GM11168 (cell line): Measurements from ENCODE around the gene CEP43.

Source experiments
- in situ Hi-C: fragments of 300-500 bp; cut with MboI; formaldehyde crosslinking; loops from one replicate; pipeline ENCODE4 v1.12.0; 2022; ENCODE audit warnings: low sequenced_read_pairs; ENCODE audit not compliant: unreplicated experiment

Gene CEP43

DNA sequence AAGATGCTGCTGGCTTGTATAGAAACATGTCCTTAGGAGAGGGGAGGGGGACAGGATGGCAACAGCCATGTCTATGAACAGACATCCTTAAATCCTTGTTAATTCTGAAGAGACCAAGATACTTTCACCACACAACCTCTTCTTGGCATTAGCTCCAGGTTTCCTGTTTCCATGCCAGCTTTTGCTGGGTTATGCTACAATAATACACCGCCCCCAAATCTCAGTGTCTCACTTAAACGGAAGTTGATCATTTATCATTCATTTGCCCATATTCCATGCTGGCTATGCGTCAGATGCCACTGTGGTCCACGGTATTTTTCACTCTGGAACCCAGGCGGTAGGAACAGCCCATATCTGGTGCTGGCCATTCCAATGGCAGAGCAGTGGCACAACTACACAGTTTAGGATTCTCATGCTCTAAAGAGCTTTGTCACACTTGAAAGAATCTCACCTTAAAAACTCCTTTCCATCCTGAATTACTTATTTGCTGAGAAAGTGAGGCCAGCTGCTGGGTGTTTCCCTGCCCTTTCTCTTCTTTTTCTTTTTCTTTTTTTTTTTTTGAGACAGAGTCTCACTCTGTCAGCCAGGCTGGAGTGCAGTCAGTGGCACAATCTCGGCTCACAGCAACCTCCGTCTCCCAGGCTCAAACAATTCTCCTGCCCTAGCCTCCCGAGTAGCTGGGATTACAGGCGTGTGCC, 39.1 kb upstream of the CEP43 start:
- in situ Hi-C loops = loop anchor here (25.0 kb wide), 1 partner anchor 173 kb away; no protein-coding TSS in a partner anchor

GRCh38 chr6:166960609-166960978, 38.6 kb upstream of the CEP43 start:
- in situ Hi-C loops = loop anchor here (25.0 kb wide), 1 partner anchor 173 kb away; no protein-coding TSS in a partner anchor

- in situ Hi-C loops = loop anchor here (25.0 kb wide), 1 partner anchor 179 kb away; no protein-coding TSS in a partner anchor
Measured at GRCh38 chr6:166966268-166966667, 32.9 kb upstream of the CEP43 start.

- in situ Hi-C loops = loop anchor here (25.0 kb wide), 1 partner anchor 182 kb away; no protein-coding TSS in a partner anchor
Measured at GRCh38 chr6:166969390-166970002, 29.7 kb upstream of the CEP43 start.

DNA sequence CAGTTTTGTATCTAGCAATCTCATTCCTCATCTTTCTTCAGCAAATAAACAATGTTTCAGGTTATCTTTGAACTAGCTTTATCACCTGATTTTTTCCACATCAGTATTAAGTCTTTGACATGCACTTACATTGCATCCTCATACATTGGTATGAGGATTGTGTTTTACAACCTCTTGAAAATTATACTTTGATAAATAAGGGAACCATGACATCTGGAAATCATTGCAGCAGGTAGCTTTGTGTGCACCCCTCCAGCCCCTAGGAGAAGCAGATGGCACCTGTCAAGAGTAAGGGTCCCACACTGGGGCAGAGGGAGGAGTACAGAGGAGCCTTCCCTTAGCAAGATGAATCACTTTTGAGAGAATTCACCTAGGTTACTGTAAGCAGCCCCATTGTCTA, 29.1 kb upstream of the CEP43 start:
- in situ Hi-C loops = loop anchor here (25.0 kb wide), 1 partner anchor 183 kb away; no protein-coding TSS in a partner anchor

DNA sequence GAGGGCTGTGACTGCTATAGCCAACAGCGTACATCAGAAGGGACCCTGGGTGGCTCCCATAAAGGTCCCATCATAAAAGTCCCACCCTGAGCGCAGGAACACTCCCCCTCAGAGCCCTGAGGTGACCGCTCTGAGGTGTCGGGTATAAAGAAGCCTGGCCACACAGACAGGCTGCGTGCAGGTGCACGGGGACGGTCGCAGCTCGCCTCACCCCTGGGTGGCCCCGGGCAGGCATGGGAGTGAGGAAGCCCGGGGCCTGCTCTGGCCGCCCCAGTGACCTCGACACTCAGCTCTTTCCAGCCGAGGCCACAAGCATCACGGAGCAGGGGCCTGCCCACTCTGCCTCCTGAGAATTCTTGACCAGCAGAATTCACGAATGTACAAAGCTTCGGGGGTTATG, 28.4 kb upstream of the CEP43 start:
- in situ Hi-C loops = loop anchor here (25.0 kb wide), 1 partner anchor 183 kb away; no protein-coding TSS in a partner anchor

GRCh38 chr6:166971271-166971670, 27.9 kb upstream of the CEP43 start:
- in situ Hi-C loops = loop anchor here (25.0 kb wide), 1 partner anchor 184 kb away; no protein-coding TSS in a partner anchor

DNA sequence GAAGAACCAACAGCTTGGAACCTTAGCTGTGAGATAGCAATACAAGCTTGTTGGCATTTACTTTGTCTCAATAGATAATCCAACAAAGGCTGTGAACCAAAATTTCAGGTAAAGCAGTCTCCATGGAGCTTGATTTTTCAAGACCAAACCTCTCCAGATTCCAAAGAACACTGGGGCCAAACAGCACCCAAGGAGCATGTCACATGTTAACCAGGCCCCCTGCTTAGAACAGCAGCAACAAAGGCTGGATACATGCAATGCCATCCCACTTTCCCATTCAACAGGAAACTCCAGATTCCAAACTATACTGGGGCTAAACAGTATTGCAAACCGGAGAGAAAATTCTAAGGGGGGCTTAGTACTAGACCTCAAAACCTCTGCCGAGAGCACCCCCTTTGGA, 27.1 kb upstream of the CEP43 start:
- in situ Hi-C loops = loop anchor here (25.0 kb wide), 1 partner anchor 185 kb away; no protein-coding TSS in a partner anchor

DNA sequence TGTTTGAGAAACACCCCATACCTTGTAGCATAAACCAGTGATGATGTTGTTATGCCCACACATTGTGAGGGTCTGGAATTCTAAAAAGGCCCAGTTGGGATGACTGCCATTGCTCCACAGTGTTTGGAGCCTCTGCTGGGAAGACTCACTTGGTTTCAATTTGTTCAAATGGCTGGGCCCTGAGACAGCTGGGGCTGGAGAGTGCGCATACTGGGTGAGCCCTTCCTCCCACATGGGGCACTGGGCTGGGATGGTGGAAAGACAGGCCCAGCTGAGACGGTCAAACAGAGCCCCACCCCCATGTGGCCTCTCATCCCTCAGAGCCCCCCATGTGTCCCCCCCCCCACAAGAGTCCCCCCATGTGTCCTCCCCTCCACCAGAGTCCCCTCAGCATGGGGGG, 22.6 kb upstream of the CEP43 start:
- in situ Hi-C loops = no loop called here

DNA sequence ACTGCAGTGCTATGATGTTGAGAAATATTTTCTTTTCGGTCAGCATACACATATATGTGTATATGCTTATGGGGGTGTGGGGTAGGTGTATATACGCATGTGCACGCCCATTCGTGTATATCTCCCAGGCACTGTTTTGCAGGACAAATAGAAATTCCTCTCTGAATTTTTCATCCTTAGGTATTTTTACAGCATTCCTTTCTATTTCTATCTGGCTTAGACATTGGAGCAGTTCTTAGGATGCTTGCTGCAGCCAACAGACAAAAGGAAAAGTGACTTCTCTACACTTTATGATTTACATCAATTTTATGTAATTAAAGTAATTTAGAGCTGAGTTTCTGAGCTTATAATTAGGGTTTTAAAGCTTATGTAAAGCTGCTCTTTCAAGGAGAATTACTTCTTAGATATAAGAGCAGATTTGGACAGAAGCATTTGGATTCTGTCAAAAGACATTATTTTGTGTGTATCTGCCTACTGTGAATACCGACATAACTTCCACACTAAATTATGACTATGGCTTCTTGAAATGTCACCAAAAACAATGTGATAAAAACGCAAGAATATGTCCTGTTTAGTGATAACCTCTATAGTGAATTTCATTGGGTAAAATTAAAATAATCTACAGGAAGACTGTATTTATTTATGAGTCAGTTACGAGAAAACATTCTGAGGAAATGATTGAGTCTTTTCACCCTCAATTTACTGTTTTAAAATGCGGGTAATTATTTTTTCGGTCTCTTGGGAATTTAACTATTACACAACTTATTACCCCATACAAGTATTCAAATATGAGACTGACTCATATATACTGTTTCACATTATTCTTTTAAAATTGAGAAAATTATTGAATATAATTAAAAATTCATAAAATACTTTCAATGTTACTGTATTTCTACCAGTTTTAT, 21.3 kb upstream of the CEP43 start:
- in situ Hi-C loops = no loop called here

DNA sequence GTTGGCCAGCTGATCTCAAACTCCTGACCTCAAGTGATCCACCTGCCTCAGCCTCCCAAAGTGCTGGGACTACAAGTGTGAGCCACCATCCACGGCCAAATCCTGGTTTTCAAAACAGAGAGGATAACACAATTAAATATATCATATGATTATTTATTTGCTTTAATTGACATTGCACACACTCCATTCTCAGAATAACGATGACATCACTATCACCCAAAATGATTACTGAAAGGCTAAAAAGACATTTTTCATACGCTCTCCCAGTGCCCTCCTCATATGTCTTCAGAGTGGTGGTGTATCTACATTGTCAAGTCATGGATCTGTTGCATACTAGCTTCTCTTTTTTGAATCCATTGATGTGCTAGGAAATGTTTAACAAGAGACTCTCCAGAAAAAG, 18.5 kb upstream of the CEP43 start:
- in situ Hi-C loops = no loop called here

- in situ Hi-C loops = no loop called here
Measured at GRCh38 chr6:166987448-166987847, 11.7 kb upstream of the CEP43 start.

GRCh38 chr6:166987930-166988329, 11.3 kb upstream of the CEP43 start:
- in situ Hi-C loops = no loop called here

- in situ Hi-C loops = no loop called here
Measured at GRCh38 chr6:166988674-166989201, 10.5 kb upstream of the CEP43 start.

GRCh38 chr6:166989427-166990032, 9.7 kb upstream of the CEP43 start:
- in situ Hi-C loops = no loop called here

DNA sequence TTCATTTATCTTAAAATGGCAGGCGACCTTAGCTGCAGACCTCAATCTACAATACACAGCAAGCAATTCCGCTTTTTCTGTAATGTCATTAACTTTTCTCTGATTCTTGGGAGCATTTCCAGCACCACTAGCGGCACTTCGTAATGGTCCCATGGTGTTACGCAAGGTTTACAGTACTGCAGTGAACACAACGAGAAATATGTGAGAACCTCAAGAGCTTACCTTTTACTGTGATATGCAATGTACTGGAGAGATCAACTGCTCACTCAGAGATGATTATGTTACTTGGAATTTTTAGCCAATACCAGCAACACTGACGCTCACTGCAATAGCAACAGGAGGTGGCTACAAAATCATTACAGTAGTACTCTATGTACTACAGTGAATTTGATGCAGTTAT, 2.8 kb upstream of the CEP43 start:
- in situ Hi-C loops = no loop called here

- in situ Hi-C loops = no loop called here
Measured at GRCh38 chr6:166997348-166997747, 1.8 kb upstream of the CEP43 start.

- in situ Hi-C loops = no loop called here
Measured at GRCh38 chr6:166997768-166998255, 1.4 kb upstream of the CEP43 start.

- in situ Hi-C loops = no loop called here
Measured at GRCh38 chr6:166998256-166999144, 697 bp upstream of the CEP43 start.
